ENCODE data around the gene MEA1.

GRCh38 chr6:42963855-42964605 is 49.7 kb downstream of the MEA1 start:
- TF ChIP-seq CTCF (IDR thresholded peaks at IDR 0.05) (peak in 1 of 6 experiments; percentile 7), POLR2A (IDR thresholded peaks at IDR 0.05) (no peak)

Measured in thyroid gland (tissue), 4 donors.